IPS-18c (cell line): Measurements from ENCODE around the gene MAVS.
"Not testable (repeated sequence)": the region's sequence is repeated elsewhere in the genome, so short reads cannot be mapped to it uniquely, and the experiment has no call there.

Experiments used
- H3K4me3 ChIP-seq: 2 replicates; pipeline ENCODE4 v1.7.0; 2013; ENCODE audit warnings: low read depth, mild to moderate bottlenecking, low read length, moderate library complexity; ENCODE audit not compliant: insufficient read depth
- H3K9me3 ChIP-seq: one replicate; pipeline ENCODE4 v1.6.1; 2013; ENCODE audit warnings: mild to moderate bottlenecking, low read length, moderate library complexity; ENCODE audit not compliant: control insufficient read depth, insufficient read depth

MAVS gene

GRCh38 chr20:3812975-3813847 is 33.4 kb upstream of the MAVS start:
- no peaks in the 10 kb centered on the region for H3K9me3 ChIP-seq

GRCh38 chr20:3813848-3814581 is 32.6 kb upstream of the MAVS start:
- Histone ChIP-seq H3K4me3 (no peak overlapping the region), H3K9me3 (no peaks in the 10 kb centered on the region)

More at GRCh38 chr20:3812975-3813847, 33.4 kb upstream of the MAVS start:
- H3K4me3 ChIP-seq, result no peak overlapping the region

DNA sequence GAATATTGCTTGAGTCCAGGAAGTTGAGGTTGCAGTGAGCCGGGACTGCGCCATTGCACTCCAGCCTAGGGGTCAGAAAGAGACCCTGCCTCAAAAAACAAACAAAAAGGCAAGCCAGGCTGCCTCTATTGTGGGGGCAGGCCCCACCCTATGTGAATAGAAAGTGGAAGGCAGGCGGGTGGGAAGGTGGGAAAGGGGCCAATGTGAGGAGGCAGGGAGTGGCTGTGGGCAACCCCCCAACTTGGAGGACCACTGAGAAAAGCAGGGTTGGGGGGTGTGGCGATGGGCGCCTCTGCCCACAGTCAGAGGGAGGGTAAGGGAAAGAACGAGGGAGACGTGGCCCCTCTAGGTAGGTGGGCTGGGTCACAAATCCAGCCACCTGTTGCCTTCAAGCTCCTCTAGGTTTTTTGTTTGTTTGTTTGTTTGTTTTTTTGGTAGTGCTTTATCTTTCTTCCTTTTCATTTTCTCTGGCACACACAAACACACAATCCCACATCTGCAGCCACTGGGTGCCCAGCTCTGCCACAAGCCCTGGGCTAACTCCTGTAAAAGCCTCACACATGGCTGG is 31.6 kb upstream of the MAVS start:
- Histone ChIP-seq H3K4me3 (no peak overlapping the region), H3K9me3 (no peaks in the 10 kb centered on the region)

DNA sequence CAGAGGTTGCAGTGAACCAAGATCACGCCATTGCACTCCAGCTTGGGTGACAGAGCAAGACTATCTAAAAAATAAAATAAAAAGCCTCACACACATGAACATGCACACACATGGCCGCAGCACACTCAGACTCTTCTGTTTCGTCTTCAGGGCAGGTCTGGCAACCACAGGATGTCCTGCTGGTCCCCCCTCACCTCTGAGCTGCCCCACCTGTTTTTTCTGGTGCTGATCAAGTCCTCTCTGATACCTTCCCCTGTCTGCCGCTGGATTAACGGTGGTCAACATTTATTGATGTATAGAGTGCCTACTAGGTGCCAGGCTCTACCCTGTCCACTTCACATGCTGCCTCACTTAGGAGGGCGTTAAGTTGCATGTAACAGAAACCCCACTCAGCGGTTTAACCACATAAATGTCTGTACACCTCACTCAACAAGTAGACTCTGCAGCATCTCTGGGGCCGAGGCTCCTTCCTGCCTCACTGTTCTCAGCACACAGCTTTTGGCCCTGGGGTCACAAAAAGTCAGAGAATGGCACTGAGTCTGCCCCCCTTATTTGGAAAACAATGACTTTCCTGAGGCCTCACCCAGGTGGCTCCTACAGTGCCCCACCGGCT is 30.8 kb upstream of the MAVS start:
- Histone ChIP-seq H3K9me3 (no peaks in the 10 kb centered on the region), H3K4me3 (peak overlapping the region; percentile 20; the same call in 1 of the 2 replicates)

- Histone ChIP-seq H3K4me3 (no peak overlapping the region), H3K9me3 (no peaks in the 10 kb centered on the region)
Observed at GRCh38 chr20:3818155-3819151, 28.2 kb upstream of the MAVS start.

GRCh38 chr20:3819411-3820047 is 27.1 kb upstream of the MAVS start:
- Histone ChIP-seq H3K4me3 (peak overlapping the region; percentile 91; the same call in 1 of the 2 replicates), H3K9me3 (no peaks in the 10 kb centered on the region)

DNA sequence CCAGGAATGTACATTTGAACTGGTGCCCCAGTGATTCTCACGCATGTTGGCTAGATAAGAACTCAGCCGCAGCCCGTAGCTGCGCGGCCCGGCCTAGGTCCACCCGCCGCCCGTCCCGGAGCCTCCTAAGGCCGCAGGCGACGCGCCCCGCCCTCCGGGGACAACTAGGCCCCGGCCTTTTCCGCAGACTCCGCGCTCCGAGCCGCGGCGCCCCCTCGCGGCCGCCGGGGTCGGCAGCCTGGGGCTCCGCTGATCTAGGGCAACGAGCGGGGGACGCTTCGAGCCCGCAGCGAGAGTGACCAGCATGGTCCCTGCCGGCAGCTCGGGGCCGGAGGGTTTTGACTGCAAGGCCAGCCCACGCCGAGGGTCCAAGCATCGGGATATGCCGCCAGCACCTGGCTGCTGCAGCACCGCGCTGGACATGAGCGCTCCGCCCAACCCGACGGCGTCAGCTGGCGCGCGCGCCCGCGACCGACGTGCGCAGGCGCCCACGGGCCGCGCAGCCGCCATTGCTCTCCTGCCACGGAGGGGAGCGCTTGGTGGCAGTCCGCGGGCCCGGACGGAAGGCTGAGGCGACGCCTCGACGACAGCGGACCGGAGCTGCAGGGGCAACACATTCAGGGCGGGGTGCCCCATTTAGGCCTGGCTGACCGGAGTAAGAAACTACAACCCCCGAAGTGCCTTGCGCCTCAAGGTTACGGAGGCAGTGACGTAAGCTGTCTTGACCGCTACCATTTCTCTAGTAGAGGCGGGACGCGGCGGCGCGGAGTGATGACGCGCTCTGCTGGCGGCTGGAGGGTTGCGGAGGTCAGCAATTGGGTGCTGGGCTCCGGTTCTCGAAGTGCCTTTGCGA is 26.4 kb upstream of the MAVS start, which contains the start of gene AP5S1:
AP5S1 (plus strand) TSS at position 500 of the 853 bp plus-strand sequence. CDS start 1,571 bp downstream, outside the sequence.
- Histone ChIP-seq H3K9me3 (no peaks in the 10 kb centered on the region), H3K4me3 (peak within 1 kb of the TSS; percentile 91)

DNA sequence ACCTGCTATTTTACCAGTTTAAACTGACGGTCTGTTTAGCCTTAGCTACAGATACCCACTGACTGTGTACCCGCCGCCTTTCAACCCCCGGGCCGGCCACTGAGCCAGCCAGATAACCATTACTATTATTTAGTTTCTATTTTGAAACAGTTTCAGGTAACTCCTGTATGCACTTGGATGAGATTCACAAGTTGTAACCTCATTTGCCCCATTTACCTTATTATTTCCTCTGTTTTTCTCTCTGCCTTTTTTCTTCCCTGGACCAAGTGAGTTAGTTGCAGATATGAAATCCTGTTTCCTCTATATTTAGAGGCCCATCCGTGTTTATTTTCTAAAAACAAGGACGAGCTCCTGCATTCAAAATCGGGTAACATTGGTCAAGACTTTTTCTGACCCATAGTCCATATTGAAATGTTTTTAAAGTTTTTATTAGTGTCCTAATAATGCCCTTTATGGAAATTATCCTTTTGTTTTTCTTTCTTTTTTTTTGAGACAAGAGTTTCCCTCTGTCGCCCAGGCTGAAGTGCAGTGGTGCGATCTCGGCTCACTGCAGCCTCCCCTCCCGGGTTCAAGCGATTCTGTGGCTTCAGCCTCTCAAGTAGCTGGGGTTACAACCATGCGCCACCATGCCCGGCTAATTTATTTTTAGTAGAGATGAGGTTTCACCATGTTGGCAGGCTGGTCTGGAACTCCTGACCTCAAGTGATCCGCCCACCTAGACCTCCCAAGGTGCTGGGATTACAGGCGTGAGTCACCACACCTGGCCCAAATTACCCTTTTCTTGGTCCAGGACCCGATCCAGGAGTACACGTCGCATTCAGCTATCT is 25.5 kb upstream of the MAVS start:
- Histone ChIP-seq H3K9me3 (no peaks in the 10 kb centered on the region), H3K4me3 (peak overlapping the region; percentile 91)

DNA sequence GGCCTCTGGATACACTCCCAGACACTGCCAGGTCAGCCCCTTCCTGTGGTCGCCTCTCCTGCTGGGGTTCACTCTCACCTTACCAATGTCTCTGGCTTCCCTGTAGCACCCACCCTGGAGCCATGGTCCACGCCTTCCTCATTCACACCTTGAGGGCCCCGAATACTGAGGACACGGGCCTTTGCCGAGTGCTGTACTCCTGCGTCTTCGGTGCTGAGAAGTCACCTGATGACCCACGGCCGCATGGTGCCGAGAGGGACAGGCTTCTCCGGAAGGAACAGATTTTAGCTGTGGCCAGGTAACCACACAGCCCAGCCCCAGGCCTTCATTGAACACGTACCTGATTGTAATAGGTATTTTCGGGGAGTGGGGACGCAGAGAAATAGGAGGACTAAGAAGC is 24.6 kb upstream of the MAVS start:
- H3K4me3 ChIP-seq, result no peak overlapping the region
- H3K9me3 ChIP-seq, result no peaks in the 10 kb centered on the region

DNA sequence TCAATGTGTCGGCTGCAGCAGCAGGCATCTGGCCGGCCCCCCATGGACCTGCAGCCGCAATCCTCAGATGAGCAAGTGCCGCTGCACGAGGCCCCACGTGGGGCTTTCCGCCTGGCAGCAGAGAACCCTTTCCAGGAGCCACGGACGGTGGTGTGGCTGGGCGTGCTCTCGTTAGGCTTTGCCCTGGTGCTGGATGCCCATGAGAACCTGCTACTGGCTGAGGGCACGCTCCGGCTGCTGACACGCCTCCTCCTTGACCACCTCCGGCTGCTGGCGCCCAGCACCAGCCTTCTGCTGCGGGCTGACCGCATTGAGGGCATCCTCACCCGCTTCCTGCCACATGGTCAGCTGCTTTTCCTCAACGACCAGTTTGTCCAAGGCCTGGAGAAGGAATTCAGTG is 22.8 kb upstream of the MAVS start:
- H3K9me3 ChIP-seq, result no peaks in the 10 kb centered on the region

DNA sequence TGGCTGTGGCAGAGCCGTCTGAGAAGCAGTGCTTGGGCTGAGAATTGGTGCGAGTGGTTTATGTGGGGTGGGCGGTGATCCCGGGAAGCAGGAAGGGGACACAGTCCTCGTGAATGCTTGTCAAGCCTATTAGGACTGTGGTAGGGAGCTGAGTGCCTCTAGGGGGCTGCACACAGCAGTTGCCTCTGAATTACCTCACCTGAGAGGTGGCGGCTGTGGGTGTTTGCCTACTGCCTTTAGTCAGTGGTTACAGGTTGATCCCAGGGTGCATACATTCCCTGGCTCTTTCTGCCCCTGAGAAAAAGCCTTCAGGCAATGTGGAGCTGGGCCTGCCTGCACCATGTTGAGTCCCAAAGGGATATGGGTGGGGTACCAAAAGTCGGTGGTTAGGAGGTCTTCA is 21.1 kb upstream of the MAVS start:
- H3K9me3 ChIP-seq, result no peaks in the 10 kb centered on the region
- no peak overlapping the region for H3K4me3 ChIP-seq

More for the DNA sequence above, 22.8 kb upstream of the MAVS start:
- no peak overlapping the region for H3K4me3 ChIP-seq

GRCh38 chr20:3826420-3826819 is 20.2 kb upstream of the MAVS start:
- Histone ChIP-seq H3K4me3 (no peak overlapping the region), H3K9me3 (no peaks in the 10 kb centered on the region)

GRCh38 chr20:3828798-3829197 is 17.8 kb upstream of the MAVS start:
- no peak overlapping the region for H3K4me3 ChIP-seq
- no peaks in the 10 kb centered on the region for H3K9me3 ChIP-seq

DNA sequence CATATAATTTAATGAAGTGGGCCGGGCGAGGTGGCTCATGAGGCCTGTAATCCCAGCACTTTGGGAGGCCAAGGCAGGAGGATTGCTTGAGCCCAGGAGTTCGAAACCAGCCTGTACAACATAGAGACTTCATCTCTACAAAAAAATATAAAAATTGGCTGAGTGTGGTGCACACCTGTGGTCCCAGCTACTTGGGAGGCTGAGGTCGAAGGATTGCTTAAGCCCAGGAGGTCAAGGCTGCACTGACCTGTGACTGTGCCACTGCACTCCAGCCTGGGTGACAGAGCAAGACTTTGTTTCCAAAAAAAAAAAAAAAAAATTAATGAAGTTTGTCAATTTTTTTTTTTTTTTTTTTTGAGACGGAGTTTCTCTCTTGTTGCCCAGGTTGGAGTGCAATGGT is 16.7 kb upstream of the MAVS start:
- not testable (repeated sequence) for H3K9me3 ChIP-seq

More for the DNA sequence above, 16.7 kb upstream of the MAVS start:
- not testable (repeated sequence) for H3K4me3 ChIP-seq
